ENCODE measurements around the gene S100A2. TPM values are rescaled to one million over a fixed set of nuclear protein-coding genes. Genes with fewer than 3 reads are reported as not detected.
"Not testable (repeated sequence)": the region's sequence is repeated elsewhere in the genome, so short reads cannot be mapped to it uniquely, and the experiment has no call there.

Gene S100A2
- total RNA-seq, 2 donors from 2014 or later, result 0.48 TPM; not detected in 1

- H3K9me3 Mint-ChIP-seq, result no peaks in the 10 kb centered on the region
- no peaks in the 10 kb centered on the region for H3K36me3 Mint-ChIP-seq
- DNase-seq (ENCODE audit: low spot score) (no peak), ATAC-seq (no peak)
- H3K4me1 Mint-ChIP-seq (ENCODE audit: low read depth in 2 of 2), result no peaks in the 10 kb centered on the region
- peaks cover 0 to 6% of the 10 kb centered on the region in 2 donors for H3K27me3 Mint-ChIP-seq
- H3K27ac Mint-ChIP-seq, result no peak overlapping the region
- H3K4me3 Mint-ChIP-seq, result no peak overlapping the region
Observed at GRCh38 chr1:153608089-153608682, 42.5 kb upstream of the S100A2 start.

GRCh38 chr1:153607381-153607780, 41.7 kb upstream of the S100A2 start:
- H3K4me1 Mint-ChIP-seq (ENCODE audit: low read depth in 2 of 2), result no peaks in the 10 kb centered on the region
- H3K36me3 Mint-ChIP-seq, result no peaks in the 10 kb centered on the region
- H3K27ac Mint-ChIP-seq, result no peak overlapping the region
- H3K9me3 Mint-ChIP-seq, result no peaks in the 10 kb centered on the region
- H3K27me3 Mint-ChIP-seq, result peaks cover 0 to 6% of the 10 kb centered on the region in 2 donors
- DNase-seq (ENCODE audit: low spot score), result no peak
- H3K4me3 Mint-ChIP-seq, result no peak overlapping the region
- no peak for ATAC-seq

GRCh38 chr1:153606194-153606593, 40.5 kb upstream of the S100A2 start:
- no peak overlapping the region for H3K4me3 Mint-ChIP-seq
- DNase-seq (ENCODE audit: low spot score) (no peak), ATAC-seq (no peak)
- H3K36me3 Mint-ChIP-seq, result no peaks in the 10 kb centered on the region
- H3K4me1 Mint-ChIP-seq (ENCODE audit: low read depth in 2 of 2), result no peaks in the 10 kb centered on the region
- no peaks in the 10 kb centered on the region for H3K9me3 Mint-ChIP-seq
- peaks cover 0 to 3% of the 10 kb centered on the region in 2 donors for H3K27me3 Mint-ChIP-seq
- no peak overlapping the region for H3K27ac Mint-ChIP-seq

GRCh38 chr1:153602749-153603148, 37.1 kb upstream of the S100A2 start:
- H3K4me1 Mint-ChIP-seq (ENCODE audit: low read depth in 2 of 2), result no peaks in the 10 kb centered on the region
- ATAC-seq (no peak), DNase-seq (ENCODE audit: low spot score) (no peak)
- no peak overlapping the region for H3K4me3 Mint-ChIP-seq
- no peaks in the 10 kb centered on the region for H3K9me3 Mint-ChIP-seq
- no peaks in the 10 kb centered on the region for H3K36me3 Mint-ChIP-seq
- H3K27ac Mint-ChIP-seq, result no peak overlapping the region
- H3K27me3 Mint-ChIP-seq, result peaks cover 0 to 2% of the 10 kb centered on the region in 2 donors

GRCh38 chr1:153599847-153600246, 34.2 kb upstream of the S100A2 start:
- no peaks in the 10 kb centered on the region for H3K9me3 Mint-ChIP-seq
- H3K27me3 Mint-ChIP-seq, result no peaks in the 10 kb centered on the region
- no peak for DNase-seq (ENCODE audit: low spot score)
- no peak overlapping the region for H3K4me3 Mint-ChIP-seq
- no peak overlapping the region for H3K27ac Mint-ChIP-seq
- H3K4me1 Mint-ChIP-seq (ENCODE audit: low read depth in 2 of 2), result no peaks in the 10 kb centered on the region
- no peak for ATAC-seq
- H3K36me3 Mint-ChIP-seq, result no peaks in the 10 kb centered on the region

GRCh38 chr1:153598309-153599172, 32.9 kb upstream of the S100A2 start:
- Mint-ChIP-seq H3K4me1 (ENCODE audit: low read depth in 2 of 2) (no peaks in the 10 kb centered on the region), H3K9me3 (no peaks in the 10 kb centered on the region), H3K4me3 (no peak overlapping the region), H3K36me3 (no peaks in the 10 kb centered on the region), H3K27ac (no peak overlapping the region), H3K27me3 (no peaks in the 10 kb centered on the region)
- ATAC-seq, result peak in 1 of 2 donors; percentile 71
- DNase-seq (ENCODE audit: low spot score), result no peak

GRCh38 chr1:153597206-153597605, 31.6 kb upstream of the S100A2 start:
- Mint-ChIP-seq H3K36me3 (no peaks in the 10 kb centered on the region), H3K4me3 (no peak overlapping the region), H3K4me1 (ENCODE audit: low read depth in 2 of 2) (no peaks in the 10 kb centered on the region), H3K27ac (no peak overlapping the region), H3K9me3 (no peaks in the 10 kb centered on the region), H3K27me3 (no peaks in the 10 kb centered on the region)
- no peak for ATAC-seq
- DNase-seq (ENCODE audit: low spot score), result no peak

- no peaks in the 10 kb centered on the region for H3K36me3 Mint-ChIP-seq
- no peak for ATAC-seq
- H3K4me3 Mint-ChIP-seq, result no peak overlapping the region
- no peak overlapping the region for H3K27ac Mint-ChIP-seq
- H3K27me3 Mint-ChIP-seq, result peaks cover 0 to 5% of the 10 kb centered on the region in 2 donors
- H3K4me1 Mint-ChIP-seq (ENCODE audit: low read depth in 2 of 2), result no peaks in the 10 kb centered on the region
- DNase-seq (ENCODE audit: low spot score), result no peak
- H3K9me3 Mint-ChIP-seq, result no peaks in the 10 kb centered on the region
Observed at GRCh38 chr1:153592748-153593147, 27.1 kb upstream of the S100A2 start.

GRCh38 chr1:153588482-153588881, 22.8 kb upstream of the S100A2 start:
- no peak overlapping the region for H3K4me3 Mint-ChIP-seq
- no peaks in the 10 kb centered on the region for H3K9me3 Mint-ChIP-seq
- ATAC-seq (no peak), DNase-seq (ENCODE audit: low spot score) (no peak)
- H3K36me3 Mint-ChIP-seq, result no peaks in the 10 kb centered on the region
- H3K27me3 Mint-ChIP-seq, result peaks cover 15 to 22% of the 10 kb centered on the region in 2 donors
- no peaks in the 10 kb centered on the region for H3K4me1 Mint-ChIP-seq (ENCODE audit: low read depth in 2 of 2)
- no peak overlapping the region for H3K27ac Mint-ChIP-seq

- H3K4me1 Mint-ChIP-seq (ENCODE audit: low read depth in 2 of 2); ATAC-seq; DNase-seq (ENCODE audit: low spot score); H3K27ac Mint-ChIP-seq; H3K9me3 Mint-ChIP-seq; H3K4me3 Mint-ChIP-seq; H3K36me3 Mint-ChIP-seq: not testable (repeated sequence)
- H3K27me3 Mint-ChIP-seq, result peaks cover 15 to 22% of the 10 kb centered on the region in 2 donors
Observed at GRCh38 chr1:153588033-153588432, 22.4 kb upstream of the S100A2 start.

- no peaks in the 10 kb centered on the region for H3K4me1 Mint-ChIP-seq (ENCODE audit: low read depth in 2 of 2)
- peaks cover 15 to 22% of the 10 kb centered on the region in 2 donors for H3K27me3 Mint-ChIP-seq
- ATAC-seq (no peak), DNase-seq (ENCODE audit: low spot score) (no peak)
- no peaks in the 10 kb centered on the region for H3K36me3 Mint-ChIP-seq
- H3K4me3 Mint-ChIP-seq, result no peak overlapping the region
- H3K27ac Mint-ChIP-seq, result no peak overlapping the region
- H3K9me3 Mint-ChIP-seq, result no peaks in the 10 kb centered on the region
Observed at GRCh38 chr1:153587314-153587713, 21.7 kb upstream of the S100A2 start.

- H3K4me3 Mint-ChIP-seq, result no peak overlapping the region
- DNase-seq (ENCODE audit: low spot score) (no peak), ATAC-seq (no peak)
- no peaks in the 10 kb centered on the region for H3K9me3 Mint-ChIP-seq
- H3K4me1 Mint-ChIP-seq (ENCODE audit: low read depth in 2 of 2), result no peaks in the 10 kb centered on the region
- H3K36me3 Mint-ChIP-seq, result no peaks in the 10 kb centered on the region
- H3K27me3 Mint-ChIP-seq, result peaks cover 15 to 22% of the 10 kb centered on the region in 2 donors
- H3K27ac Mint-ChIP-seq, result no peak overlapping the region
Observed at GRCh38 chr1:153586347-153586746, 20.7 kb upstream of the S100A2 start.

- Mint-ChIP-seq H3K4me3 (no peak overlapping the region), H3K9me3 (no peaks in the 10 kb centered on the region), H3K4me1 (ENCODE audit: low read depth in 2 of 2) (no peaks in the 10 kb centered on the region), H3K27me3 (peaks cover 15 to 22% of the 10 kb centered on the region in 2 donors), H3K36me3 (no peaks in the 10 kb centered on the region), H3K27ac (no peak overlapping the region)
- ATAC-seq (no peak), DNase-seq (ENCODE audit: low spot score) (no peak)
Observed at GRCh38 chr1:153585006-153585405, 19.4 kb upstream of the S100A2 start.

GRCh38 chr1:153583976-153584375, 18.3 kb upstream of the S100A2 start:
- H3K9me3 Mint-ChIP-seq, result no peaks in the 10 kb centered on the region
- H3K36me3 Mint-ChIP-seq, result no peaks in the 10 kb centered on the region
- DNase-seq (ENCODE audit: low spot score) (no peak), ATAC-seq (no peak)
- H3K27me3 Mint-ChIP-seq, result peaks cover 20 to 27% of the 10 kb centered on the region in 2 donors
- no peak overlapping the region for H3K27ac Mint-ChIP-seq
- H3K4me3 Mint-ChIP-seq, result no peak overlapping the region
- no peaks in the 10 kb centered on the region for H3K4me1 Mint-ChIP-seq (ENCODE audit: low read depth in 2 of 2)

Data from natural killer cell treated with Interleukin-12 subunit alpha and Interleukin-12 subunit beta and Interleukin-15 and Interleukin-18, amount 100 ng/mL, for 72 hours (primary cell).